Measurements from ENCODE around the gene SLC51A.

The SLC51A gene

DNA sequence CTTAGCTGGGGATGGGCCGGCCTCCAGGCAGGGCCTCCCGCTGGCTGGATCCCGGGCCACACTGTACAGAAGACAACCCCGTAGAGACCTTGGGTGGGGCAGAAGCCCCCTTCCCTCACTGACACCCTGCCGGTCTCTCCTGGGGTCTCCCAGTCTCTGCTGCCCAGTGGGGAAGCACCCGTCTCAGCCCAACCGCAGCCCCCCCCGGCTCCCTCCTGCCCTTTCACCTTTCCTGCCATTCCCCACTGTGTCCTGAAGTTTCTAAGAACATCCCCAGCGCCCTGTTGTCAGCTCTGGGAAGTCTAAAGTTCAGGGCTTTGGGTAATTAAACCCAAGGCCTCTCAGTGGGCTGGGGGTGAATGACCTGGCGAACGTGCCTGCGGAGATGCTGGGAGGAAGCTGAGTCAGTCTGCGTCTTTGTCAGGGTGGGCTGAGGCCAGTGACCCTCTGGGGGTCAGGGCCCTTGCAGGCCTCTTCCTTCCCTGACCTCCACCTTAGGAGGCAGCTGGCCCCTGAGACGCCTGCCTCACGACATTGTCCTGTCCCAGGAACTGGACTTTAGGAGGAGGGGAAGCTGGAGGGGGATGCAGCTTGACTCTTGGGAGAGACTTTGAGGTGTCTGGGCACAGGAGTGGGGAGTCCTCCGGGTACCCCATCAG is 1.4 kb upstream of the SLC51A start:
- in situ Hi-C loops (cut with MboI; ENCODE audit: low sequenced_read_pairs) = no loop called here

DNA sequence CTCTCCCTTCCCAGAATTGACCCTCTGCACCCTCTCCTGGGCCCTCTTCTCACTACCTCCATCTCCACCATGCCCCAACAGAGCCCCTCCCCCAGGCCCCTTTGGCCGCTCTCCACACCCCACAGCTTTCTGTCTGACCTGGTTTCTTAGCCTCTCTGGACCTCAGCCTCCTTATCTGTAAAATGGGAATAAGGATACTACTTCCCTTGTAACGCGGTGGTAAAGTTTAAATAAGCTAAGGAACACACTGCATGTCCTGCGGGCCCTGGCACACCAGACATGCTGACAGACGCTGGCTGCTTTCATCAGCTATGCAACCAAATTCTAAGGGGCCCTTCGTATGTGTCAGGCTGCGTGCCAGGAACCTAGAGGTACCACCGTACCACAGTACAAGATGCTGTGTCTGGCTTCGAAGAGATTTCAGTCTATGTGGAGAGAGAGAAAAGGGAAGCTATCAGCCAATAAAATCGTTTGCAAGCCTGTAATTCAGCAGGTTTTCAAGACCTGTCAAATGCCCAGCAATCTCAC is 777 bp upstream of the SLC51A start:
- in situ Hi-C loops (cut with MboI; ENCODE audit: low sequenced_read_pairs) = no loop called here

DNA sequence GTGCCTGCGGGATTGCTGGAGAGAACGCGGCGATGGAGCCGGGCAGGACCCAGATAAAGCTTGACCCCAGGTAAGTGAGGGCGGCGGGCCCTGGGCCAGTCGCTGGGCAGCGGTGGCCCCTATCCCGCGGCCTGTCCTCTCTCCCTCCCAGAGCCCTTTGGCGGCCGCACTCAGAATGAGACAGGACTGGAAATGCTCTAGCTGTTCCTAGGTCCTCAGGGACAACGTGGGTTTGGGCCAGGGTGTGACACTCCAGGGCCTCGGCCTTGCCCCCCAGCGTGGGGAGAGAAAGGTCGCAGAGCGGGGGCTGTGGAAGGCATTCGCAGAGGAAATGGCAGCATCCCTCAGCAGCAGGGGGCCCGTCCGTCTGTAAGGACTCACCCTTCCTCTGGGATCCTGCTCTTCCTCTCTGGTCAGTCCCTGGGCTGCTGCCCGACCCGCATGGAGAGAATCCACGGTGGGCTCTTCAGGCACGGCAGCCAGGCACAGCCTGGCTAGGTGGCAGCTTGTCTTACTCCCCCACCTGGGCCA is 412 bp downstream of the SLC51A start:
- in situ Hi-C loops (cut with MboI; ENCODE audit: low sequenced_read_pairs) = no loop called here

GRCh38 chr3:196217307-196218154 is 1.2 kb downstream of the SLC51A start:
- in situ Hi-C loops (cut with MboI; ENCODE audit: low sequenced_read_pairs) = no loop called here

DNA sequence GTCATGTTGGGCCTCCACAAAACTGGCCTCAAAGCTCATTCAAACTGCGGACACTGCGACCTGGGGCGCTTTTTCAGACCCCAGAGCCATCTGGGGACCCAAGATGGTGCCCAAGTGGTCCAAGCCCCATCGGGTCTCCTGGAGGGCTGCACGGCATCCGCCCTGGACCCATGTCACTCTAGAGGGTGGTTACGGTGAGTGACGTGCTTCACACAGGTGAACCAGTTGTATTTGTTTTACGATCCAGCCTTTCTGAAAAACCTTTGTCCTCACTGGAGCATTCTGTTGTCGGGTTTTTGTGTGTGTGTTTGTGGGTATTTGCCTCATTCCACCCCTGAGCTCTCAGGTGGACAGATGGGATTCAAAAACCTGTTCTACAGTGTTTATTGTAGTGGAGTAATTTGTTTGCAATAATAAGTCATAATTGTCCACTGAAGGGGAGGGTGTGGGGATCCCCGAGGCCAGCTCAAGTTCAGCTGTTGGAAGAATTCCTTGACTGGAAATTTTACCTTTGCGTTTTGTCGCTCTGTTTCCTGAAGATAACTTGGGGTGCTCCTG is 1.9 kb downstream of the SLC51A start:
- in situ Hi-C loops (cut with MboI; ENCODE audit: low sequenced_read_pairs) = no loop called here

- in situ Hi-C loops (cut with MboI; ENCODE audit: low sequenced_read_pairs) = no loop called here
These were observed 3.0 kb downstream of the SLC51A start for GRCh38 chr3:196219194-196219969.

GRCh38 chr3:196219970-196220311 is 3.6 kb downstream of the SLC51A start:
- in situ Hi-C loops (cut with MboI; ENCODE audit: low sequenced_read_pairs) = no loop called here

GRCh38 chr3:196220587-196220986 is 4.3 kb downstream of the SLC51A start:
- in situ Hi-C loops (cut with MboI; ENCODE audit: low sequenced_read_pairs) = no loop called here

- in situ Hi-C loops (cut with MboI; ENCODE audit: low sequenced_read_pairs) = no loop called here
These were observed 4.7 kb downstream of the SLC51A start for GRCh38 chr3:196220991-196221390.

DNA sequence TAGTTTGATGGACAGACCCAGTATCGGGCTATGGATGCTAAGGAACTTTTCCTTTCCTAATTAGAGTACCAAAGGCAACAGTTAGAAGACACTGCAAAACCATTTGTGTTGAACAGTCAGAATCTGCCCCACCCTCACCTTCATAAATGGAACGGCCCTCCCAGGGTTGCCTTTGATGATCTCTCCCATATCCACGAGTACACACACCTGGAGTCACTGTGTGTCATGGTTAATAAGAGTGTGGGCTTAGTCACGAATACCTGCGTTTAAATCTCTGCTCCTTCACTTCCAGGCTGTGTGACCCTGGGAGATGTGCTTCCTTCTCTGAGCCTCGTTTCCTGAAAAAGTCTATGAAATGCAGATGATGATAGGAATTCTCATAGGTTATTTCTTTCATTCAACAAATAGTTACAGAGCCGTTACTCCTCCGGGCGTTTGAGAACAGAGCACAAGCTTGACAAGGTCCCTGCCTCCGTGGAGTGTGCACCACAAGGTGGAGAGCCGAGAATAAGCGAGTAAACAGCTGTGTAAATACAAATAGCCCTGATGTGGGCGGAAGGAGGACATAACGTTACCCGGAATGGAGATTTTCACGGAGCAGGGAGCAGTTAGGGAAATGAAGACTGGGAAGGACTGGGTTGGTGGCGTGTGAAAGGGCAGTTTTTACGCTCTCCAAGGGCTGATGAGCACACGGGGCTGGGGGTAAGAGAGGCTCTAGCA is 6.7 kb downstream of the SLC51A start:
- in situ Hi-C loops (cut with MboI; ENCODE audit: low sequenced_read_pairs) = no loop called here

DNA sequence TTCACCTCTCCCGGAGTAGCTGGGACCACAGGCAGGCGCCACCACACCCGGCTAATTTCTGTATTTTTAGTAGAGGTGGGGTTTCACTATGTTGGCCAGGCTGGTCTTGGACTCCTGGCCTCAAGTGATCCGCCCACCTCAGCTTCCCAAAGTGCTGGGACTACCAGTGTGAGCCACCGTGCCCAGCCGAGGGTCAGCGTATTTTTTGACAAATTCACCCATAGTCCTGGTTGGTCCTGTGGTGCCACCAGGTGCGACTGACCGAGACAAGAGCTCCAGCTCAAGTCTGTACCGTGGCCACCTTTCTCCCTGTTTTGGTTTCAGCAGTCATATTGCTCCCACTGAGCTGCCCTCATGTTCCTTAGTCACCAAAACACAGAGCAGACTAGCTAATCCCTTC is 8.8 kb downstream of the SLC51A start:
- in situ Hi-C loops (cut with MboI; ENCODE audit: low sequenced_read_pairs) = no loop called here

DNA sequence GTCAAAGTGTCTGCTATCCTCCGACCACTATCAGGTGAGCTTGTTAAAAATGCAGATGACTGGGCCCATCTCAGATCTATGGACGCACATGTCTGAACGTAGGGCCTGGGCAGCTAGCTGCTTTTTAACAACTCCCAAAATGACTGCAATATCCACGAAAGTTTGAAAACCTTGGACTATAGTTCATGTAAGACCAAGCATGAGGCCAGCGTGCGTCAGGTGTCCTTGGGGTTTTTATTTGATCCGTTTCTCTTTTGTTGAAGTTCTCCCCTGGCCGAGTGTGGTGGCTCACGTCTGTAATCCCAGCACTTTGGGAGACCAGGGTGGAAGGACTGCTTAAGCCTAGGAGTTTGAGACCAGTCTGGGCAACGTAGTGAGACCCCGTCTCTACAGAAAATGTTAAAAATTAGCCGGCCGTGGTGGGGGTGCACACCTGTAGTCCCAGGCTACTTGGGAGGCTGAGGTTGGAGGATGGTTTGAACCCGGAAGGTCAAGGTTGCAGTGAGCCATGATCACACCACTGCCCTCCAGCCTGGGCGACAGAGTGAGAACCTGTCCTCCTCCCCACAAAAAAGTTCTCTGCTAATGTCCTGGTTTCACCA is 9.5 kb downstream of the SLC51A start:
- in situ Hi-C loops (cut with MboI; ENCODE audit: low sequenced_read_pairs) = no loop called here

DNA sequence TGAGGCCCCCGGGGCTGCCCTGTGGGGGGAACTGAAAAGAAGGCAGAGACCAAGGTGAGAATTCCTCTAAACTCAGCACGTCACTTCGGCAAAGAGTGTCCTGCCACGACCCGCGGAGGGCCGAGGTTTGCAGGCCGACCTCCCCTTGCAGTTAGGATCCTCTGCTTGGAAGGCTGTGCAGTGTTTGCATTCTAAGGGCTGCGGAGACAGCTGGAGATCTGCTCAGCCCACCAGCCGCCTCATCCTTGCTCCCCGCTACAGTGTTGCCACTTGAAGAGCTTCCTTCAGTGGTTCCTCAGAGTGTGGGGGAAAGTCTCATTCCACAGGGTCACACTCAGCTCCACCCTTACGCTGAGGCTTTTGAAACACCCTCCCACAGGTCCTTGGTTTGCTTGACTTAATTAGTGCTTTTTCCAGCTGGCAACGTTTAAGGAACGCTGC is 10.8 kb downstream of the SLC51A start:
- in situ Hi-C loops (cut with MboI; ENCODE audit: low sequenced_read_pairs) = no loop called here

DNA sequence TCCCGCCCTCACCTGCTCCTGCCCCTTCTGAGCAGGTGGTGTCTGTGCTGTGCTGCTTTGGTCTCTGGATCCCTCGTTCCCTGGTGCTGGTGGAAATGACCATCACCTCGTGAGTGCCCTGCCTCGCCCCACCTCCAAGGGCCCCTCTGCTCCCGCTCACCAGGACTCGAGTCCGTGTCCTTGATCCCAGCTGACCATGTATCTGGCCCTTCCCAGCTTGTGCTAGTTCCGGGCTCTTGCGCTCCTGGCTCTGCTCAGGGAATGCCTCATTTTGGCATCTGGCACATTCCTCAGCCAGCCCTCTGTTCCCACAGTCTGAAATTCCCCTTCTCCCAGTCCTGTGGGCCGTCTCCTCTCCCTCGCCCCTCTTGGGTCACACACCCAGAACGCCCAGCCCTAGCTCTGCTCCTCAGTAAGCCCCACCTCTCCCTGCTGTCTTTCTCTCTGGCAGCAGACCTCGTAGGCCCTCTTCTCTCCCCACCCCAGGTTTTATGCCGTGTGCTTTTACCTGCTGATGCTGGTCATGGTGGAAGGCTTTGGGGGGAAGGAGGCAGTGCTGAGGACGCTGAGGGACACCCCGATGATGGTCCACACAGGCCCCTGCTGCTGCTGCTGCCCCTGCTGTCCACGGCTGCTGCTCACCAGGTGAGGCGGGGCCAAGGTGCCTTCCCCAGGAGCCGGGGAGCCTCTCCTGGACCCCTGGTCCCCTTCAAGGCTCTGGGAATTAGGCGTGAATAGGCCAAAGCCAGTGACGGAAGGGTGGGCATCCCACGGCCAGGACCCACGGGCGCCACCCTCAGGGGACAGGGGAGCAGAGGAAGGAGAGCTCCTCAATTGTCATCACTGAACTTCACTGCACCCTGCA is 11.5 kb downstream of the SLC51A start:
- in situ Hi-C loops (cut with MboI; ENCODE audit: low sequenced_read_pairs) = no loop called here

- in situ Hi-C loops (cut with MboI; ENCODE audit: low sequenced_read_pairs) = no loop called here
These were observed 16.0 kb downstream of the SLC51A start for GRCh38 chr3:196232154-196232881.

GRCh38 chr3:196232882-196233251 is 16.5 kb downstream of the SLC51A start:
- in situ Hi-C loops (cut with MboI; ENCODE audit: low sequenced_read_pairs) = no loop called here

- in situ Hi-C loops (cut with MboI; ENCODE audit: low sequenced_read_pairs) = no loop called here
These were observed 19.3 kb downstream of the SLC51A start for GRCh38 chr3:196235452-196236122.

DNA sequence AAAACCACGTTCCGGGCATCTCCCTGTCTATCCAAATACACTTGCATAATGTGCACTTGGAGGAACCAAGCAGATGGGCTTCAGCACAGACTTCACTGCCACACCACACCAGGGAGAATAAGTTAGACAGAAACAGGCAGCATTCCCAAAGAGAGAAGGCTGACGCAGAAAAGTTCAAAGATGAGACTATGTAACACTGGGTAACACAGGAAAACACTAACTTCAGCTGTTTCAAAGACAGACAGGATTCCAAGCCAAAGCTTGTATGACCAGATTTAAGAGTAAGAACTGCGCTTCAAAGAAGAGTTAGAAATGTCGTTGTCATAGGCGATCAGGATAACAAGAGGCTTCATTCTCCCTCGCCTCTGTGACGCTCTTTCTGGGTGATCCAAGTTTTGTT is 19.9 kb downstream of the SLC51A start:
- in situ Hi-C loops (cut with MboI; ENCODE audit: low sequenced_read_pairs) = no loop called here
